ENCODE measurements around the gene CLIP1. TPM values are rescaled to one million over a fixed set of nuclear protein-coding genes. Genes with fewer than 3 reads are reported as not detected.

The CLIP1 gene
- total and polyA plus RNA-seq, 2 of the 13 experiments (the other 11 are each of a cell fraction or from before 2014, with no cell fraction given), result 28.9 to 43.7 TPM

GRCh38 chr12:122354958-122355641 is 67.4 kb downstream of the CLIP1 start:
- Histone ChIP-seq H3K9me3 (ENCODE audit: low read length) (no peaks in the 10 kb centered on the region), H3K4me1 (ENCODE audit: insufficient read depth, low read length) (0 out of 2 replicates have a peak, but pooled peaks cover 8% of the 10 kb centered on the region), H3K79me2 (ENCODE audit: insufficient read depth, low read length) (no peaks in the 10 kb centered on the region), H3K9ac (ENCODE audit: insufficient read depth, low read depth, low read length) (no peak overlapping the region), H3K4me3 (replicated peaks in 1 of 3; ENCODE audit: insufficient read depth in 1 of 3, low read depth in 2 of 3, low read length in 3 of 3) (no peak overlapping the region), H3K27me3 (ENCODE audit: control insufficient read depth in 1 of 2, insufficient read depth in 2 of 2, low read length in 2 of 2) (no peaks in the 10 kb centered on the region), H3K36me3 (replicated peaks in 1 of 2; ENCODE audit: control insufficient read depth in 1 of 2, insufficient read depth in 2 of 2, low read length in 2 of 2) (peaks cover 15 to 48% of the 10 kb centered on the region in 2 experiments), H3K27ac (ENCODE audit: extremely low read length, insufficient read depth, low read length) (no peak overlapping the region), H4K20me1 (ENCODE audit: insufficient read depth, low read length) (no peaks in the 10 kb centered on the region), H2AFZ (ENCODE audit: low read length) (no peak overlapping the region), H3K4me2 (ENCODE audit: low read depth, low read length) (no peak overlapping the region)
- WGBS (ENCODE audit: low lambda C conversion rate), result 97% methylated on average over 24 of the region's 24 CpGs
- no peak for FAIRE-seq
- no TSS peak for BruUV-seq (replicated peaks)
- TF ChIP-seq ZNF562 (CRISPR knock-in tag; IDR thresholded peaks at IDR 0.05; ENCODE audit: borderline replicate concordance) (no peak), TAF15 (IDR thresholded peaks at IDR 0.05; ENCODE audit: low read depth, low read length, poor library complexity, severe bottlenecking) (no peak), KLF13 (CRISPR knock-in tag; IDR thresholded peaks at IDR 0.05) (no peak), MEIS1 (CRISPR knock-in tag; IDR thresholded peaks at IDR 0.05; ENCODE audit: borderline replicate concordance) (no peak), FOXP1 (IDR thresholded peaks at IDR 0.05) (no peak), FOXP1 (CRISPR knock-in tag; IDR thresholded peaks at IDR 0.05) (no peak), ZNF580 (CRISPR knock-in tag; IDR thresholded peaks at IDR 0.05; ENCODE audit: borderline replicate concordance, low read depth) (no peak), KLF6 (CRISPR knock-in tag; IDR thresholded peaks at IDR 0.05) (no peak)
- intact Hi-C loops (cut with micrococcal nuclease; ENCODE audit: unreplicated experiment), result no loop called here
- ATAC-seq, result no peak
- POLR2A ChIA-PET, result no interaction called here
- CTCF ChIA-PET (ENCODE audit: low intra/inter-chr PET ratio, low total read pairs), result interaction anchor here (1.4 kb wide), 1 partner anchor 19 kb away, joined by 15 read pairs; no protein-coding TSS in a partner anchor
- in situ Hi-C loops (cut with HindIII; ENCODE audit: extremely low pct_ligation_motif_present, low pct_unique_long_range_greater_than_20kb), result no loop called here
- no peak for DNase-seq (ENCODE audit: low spot score)

- Histone ChIP-seq H3K27me3 (ENCODE audit: control insufficient read depth in 1 of 2, insufficient read depth in 2 of 2, low read length in 2 of 2) (no peaks in the 10 kb centered on the region), H3K4me2 (ENCODE audit: low read depth, low read length) (no peak overlapping the region), H2AFZ (ENCODE audit: low read length) (no peak overlapping the region), H3K27ac (ENCODE audit: extremely low read length, insufficient read depth, low read length) (no peak overlapping the region), H3K9ac (ENCODE audit: insufficient read depth, low read depth, low read length) (no peak overlapping the region), H3K36me3 (replicated peaks in 1 of 2; ENCODE audit: control insufficient read depth in 1 of 2, insufficient read depth in 2 of 2, low read length in 2 of 2) (peaks cover 12 to 45% of the 10 kb centered on the region in 2 experiments), H3K4me3 (replicated peaks in 1 of 3; ENCODE audit: insufficient read depth in 1 of 3, low read depth in 2 of 3, low read length in 3 of 3) (no peak overlapping the region), H3K4me1 (ENCODE audit: insufficient read depth, low read length) (peaks cover 20% of the 10 kb centered on the region), H3K9me3 (ENCODE audit: low read length) (no peaks in the 10 kb centered on the region), H4K20me1 (ENCODE audit: insufficient read depth, low read length) (no peaks in the 10 kb centered on the region), H3K79me2 (ENCODE audit: insufficient read depth, low read length) (no peaks in the 10 kb centered on the region)
- ATAC-seq (no peak), DNase-seq (ENCODE audit: low spot score) (no peak), FAIRE-seq (no peak)
- no TSS peak for BruUV-seq (replicated peaks)
- ChIA-PET CTCF (ENCODE audit: low intra/inter-chr PET ratio, low total read pairs) (no interaction called here), POLR2A (no interaction called here)
- intact Hi-C loops (cut with micrococcal nuclease; ENCODE audit: unreplicated experiment), result no loop called here
- WGBS (ENCODE audit: low lambda C conversion rate), result 100% methylated on average over 8 of the region's 8 CpGs
- in situ Hi-C loops (cut with HindIII; ENCODE audit: extremely low pct_ligation_motif_present, low pct_unique_long_range_greater_than_20kb), result no loop called here
- TF ChIP-seq ZNF883 (CRISPR knock-in tag; IDR thresholded peaks at IDR 0.05; ENCODE audit: not compliant biosample characterization) (no peak), TBL1XR1 (IDR thresholded peaks at IDR 0.05; ENCODE audit: borderline replicate concordance, low read length, partially characterized antibody) (no peak), POGK (CRISPR knock-in tag; conservative IDR thresholded peaks at IDR 0.05) (no peak), SIX1 (CRISPR knock-in tag; IDR thresholded peaks at IDR 0.05; ENCODE audit: borderline replicate concordance) (no peak), GMEB2 (CRISPR knock-in tag; IDR thresholded peaks at IDR 0.05; ENCODE audit: low read depth) (no peak)
Observed at GRCh38 chr12:122352394-122352793, 70.1 kb downstream of the CLIP1 start.
